ENCODE measurements around the gene MRPS27. TPM values are rescaled to one million over a fixed set of nuclear protein-coding genes. Genes with fewer than 3 reads are reported as not detected.

MRPS27 gene
- polyA plus RNA-seq, 1 donor from 2014 or later: 35.5 TPM

GRCh38 chr5:72244862-72245371 lies 75.1 kb downstream of the MRPS27 start:
- no peak overlapping the region for H3K27ac Mint-ChIP-seq
- no peak overlapping the region for H3K4me3 Mint-ChIP-seq
- H3K27me3 Mint-ChIP-seq: no peaks in the 10 kb centered on the region
- H3K4me1 Mint-ChIP-seq: peaks cover 0 to 7% (median 2%) of the 10 kb centered on the region in 3 donors
- no peaks in the 10 kb centered on the region for H3K9me3 Mint-ChIP-seq
- peaks cover 4% of the 10 kb centered on the region for H3K36me3 Mint-ChIP-seq

DNA sequence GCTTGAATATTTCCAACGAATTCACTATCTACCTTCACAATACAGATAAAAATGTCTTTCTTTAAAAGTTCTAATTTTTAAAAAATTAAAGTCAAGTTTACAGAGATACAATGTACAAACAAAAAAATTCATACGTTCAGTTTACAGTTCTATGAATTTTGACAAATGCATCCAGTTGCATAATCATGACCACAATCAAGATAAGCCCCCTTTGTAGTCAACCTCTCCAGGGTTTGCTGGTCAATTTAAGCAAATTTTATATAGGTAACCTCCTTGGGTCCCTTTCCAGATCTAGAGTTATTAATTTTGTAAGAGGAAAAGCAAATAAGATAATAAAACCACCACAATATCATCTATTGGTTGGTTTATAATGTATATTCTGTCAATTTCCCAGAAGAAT lies 76.3 kb downstream of the MRPS27 start:
- Mint-ChIP-seq H3K27me3 (no peaks in the 10 kb centered on the region), H3K4me1 (peaks cover 0 to 7% (median 2%) of the 10 kb centered on the region in 3 donors), H3K36me3 (peaks cover 4% of the 10 kb centered on the region), H3K9me3 (no peaks in the 10 kb centered on the region), H3K27ac (no peak overlapping the region), H3K4me3 (no peak overlapping the region)

DNA sequence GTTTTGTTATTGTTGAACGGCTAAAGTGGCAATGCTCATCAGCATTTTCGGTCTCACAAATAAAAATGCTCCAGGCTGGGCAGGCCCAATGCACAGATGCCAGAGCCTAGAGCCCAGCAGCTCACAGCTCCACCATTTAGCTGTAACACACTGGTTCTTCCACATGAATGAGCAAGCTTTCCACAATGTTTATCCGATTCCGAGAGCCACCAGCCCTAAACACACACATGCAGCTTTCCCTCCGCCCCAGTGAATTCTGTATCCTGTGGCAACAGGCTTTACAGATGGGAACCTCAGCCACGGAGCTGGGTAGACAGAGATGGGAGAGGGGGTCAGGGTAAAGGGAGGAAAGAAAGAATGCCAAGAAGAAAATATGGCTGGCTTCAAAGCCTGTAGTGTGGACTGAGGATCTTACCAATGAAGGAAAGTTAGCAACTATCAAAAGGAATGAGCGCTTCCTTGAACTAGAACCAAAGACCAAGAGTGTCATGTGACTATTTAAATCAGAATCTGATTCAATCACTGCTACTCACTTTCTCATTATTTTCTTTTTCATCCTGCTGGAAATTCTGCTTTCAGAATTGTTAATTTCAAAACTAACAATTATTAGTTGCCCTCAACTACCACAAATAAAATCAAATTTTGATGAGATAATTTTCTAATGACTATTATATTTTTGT lies 77.1 kb downstream of the MRPS27 start:
- H3K4me3 Mint-ChIP-seq: no peak overlapping the region
- H3K9me3 Mint-ChIP-seq: no peaks in the 10 kb centered on the region
- H3K27me3 Mint-ChIP-seq: no peaks in the 10 kb centered on the region
- H3K27ac Mint-ChIP-seq: no peak overlapping the region
- peaks cover 4% of the 10 kb centered on the region for H3K36me3 Mint-ChIP-seq
- H3K4me1 Mint-ChIP-seq: peaks cover 0 to 7% (median 2%) of the 10 kb centered on the region in 3 donors

DNA sequence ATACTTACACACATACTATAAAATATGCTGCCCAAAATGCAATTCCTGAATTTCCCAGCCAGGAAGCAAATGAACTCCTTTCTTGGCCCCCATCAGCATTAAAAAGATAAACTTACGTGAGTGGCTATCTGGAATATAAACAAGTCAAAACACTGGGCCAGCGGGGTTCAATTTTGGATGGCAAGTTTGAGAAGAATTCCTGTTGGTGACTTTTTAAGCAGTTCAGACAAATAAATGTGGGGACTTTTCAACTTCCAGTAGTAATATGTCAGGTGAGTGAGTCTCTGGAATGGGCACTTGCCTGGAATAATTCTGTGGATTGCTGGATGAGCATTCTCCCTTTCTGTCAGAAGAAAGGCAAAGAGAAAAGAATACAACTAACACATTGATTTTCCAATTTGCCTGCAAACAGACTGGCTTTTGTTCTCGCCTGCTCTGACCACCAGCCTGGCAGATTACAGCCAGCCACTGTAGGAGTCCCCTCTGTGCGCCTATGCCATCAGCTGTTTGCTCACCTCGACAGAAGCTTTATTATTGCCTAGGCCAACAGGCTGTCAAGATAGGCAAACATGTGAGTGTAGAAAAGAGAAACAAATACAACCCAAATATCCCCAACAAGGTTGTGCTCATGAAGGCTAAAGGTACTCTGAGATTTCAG lies 78.6 kb downstream of the MRPS27 start:
- Mint-ChIP-seq H3K9me3 (no peaks in the 10 kb centered on the region), H3K4me1 (peaks cover 4 to 7% (median 5%) of the 10 kb centered on the region in 3 donors), H3K36me3 (peaks cover 5% of the 10 kb centered on the region), H3K4me3 (no peak overlapping the region), H3K27me3 (no peaks in the 10 kb centered on the region), H3K27ac (no peak overlapping the region)

DNA sequence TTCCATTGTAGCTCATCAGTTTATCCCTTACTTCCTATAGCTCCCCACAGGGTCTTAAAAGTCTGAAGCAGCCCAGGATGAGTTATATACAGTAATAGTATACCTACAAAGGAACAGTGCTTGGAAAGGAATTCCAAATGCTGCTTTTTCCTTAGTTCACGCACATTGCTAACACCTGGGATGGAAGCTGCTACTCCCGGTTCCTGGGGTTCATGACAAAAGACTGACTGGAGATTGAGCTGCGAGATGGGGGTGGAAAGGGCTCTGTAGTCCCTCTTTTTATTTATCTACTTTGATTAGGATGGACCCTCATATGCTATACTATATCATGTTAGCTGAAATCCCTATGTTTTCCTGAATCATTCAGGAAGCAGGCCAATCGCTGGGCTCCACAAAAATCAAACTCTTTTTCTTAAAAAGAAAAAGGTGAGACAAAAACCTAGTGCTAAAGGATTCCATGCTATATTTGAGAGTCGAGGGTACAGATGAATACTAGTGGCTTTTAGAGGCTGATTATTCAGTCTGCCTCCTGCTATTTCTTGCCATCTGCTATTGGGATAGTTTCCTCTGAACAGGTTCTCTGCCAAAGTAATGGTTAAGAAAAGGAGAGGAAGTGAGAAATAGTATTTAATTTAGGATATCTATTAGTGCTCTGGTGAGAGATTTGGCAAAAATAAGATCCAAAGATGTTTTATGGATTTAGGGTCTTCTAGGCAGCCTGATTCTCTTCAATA lies 81.2 kb downstream of the MRPS27 start:
- H3K4me3 Mint-ChIP-seq: no peak overlapping the region
- peaks cover 2 to 10% (median 5%) of the 10 kb centered on the region in 3 donors for H3K4me1 Mint-ChIP-seq
- peak overlapping the region in 1 of 3 donors; percentile 58 for H3K27ac Mint-ChIP-seq
- H3K36me3 Mint-ChIP-seq: peaks cover 3% of the 10 kb centered on the region
- no peaks in the 10 kb centered on the region for H3K27me3 Mint-ChIP-seq
- no peaks in the 10 kb centered on the region for H3K9me3 Mint-ChIP-seq

DNA sequence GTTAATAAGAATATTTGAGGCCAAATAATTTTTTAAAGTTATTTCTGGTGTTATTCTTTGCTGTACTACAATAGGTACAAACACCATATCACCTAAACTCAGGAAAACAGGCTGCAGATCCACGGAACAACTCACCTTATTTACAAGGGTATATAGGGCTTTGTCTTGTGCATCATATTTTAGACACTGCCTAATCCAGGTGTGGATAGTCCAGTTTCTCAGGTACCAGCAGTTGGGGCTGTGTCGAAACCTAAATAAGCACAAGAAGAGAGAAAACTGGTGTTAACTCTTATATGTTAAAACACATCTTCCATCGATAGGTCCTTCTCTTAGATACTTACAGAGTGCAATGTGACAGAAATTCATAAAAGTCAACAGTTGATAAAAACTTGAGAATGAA lies 82.2 kb downstream of the MRPS27 start:
- H3K27ac Mint-ChIP-seq: no peak overlapping the region
- no peak overlapping the region for H3K4me3 Mint-ChIP-seq
- no peaks in the 10 kb centered on the region for H3K9me3 Mint-ChIP-seq
- H3K4me1 Mint-ChIP-seq: peaks cover 2 to 13% (median 8%) of the 10 kb centered on the region in 3 donors
- no peaks in the 10 kb centered on the region for H3K27me3 Mint-ChIP-seq
- peaks cover 3% of the 10 kb centered on the region for H3K36me3 Mint-ChIP-seq

GRCh38 chr5:72237415-72237814 lies 82.6 kb downstream of the MRPS27 start:
- peaks cover 3% of the 10 kb centered on the region for H3K36me3 Mint-ChIP-seq
- H3K4me3 Mint-ChIP-seq: no peak overlapping the region

DNA sequence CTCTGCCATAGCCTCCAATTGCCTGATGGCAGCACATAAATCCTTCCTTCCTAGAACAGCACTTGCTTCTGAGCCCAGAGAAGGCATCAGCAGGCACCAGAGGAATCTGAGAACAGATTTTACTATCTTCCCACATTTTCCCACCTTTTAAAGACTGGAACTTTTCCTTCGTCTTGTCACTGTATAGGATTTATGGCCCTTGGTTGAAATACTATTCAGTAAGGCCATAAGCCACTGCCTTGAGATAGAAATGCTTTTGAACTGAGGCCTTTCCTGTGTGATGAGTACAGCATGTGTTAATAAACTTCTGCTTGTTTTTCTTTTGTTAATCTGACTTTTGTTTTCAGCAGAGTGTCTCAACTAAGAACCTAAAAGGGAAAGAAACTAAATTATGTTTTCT lies 84.3 kb downstream of the MRPS27 start:
- Mint-ChIP-seq H3K27me3 (no peaks in the 10 kb centered on the region), H3K4me3 (no peak overlapping the region), H3K36me3 (peaks cover 8% of the 10 kb centered on the region), H3K4me1 (peaks cover 0 to 21% (median 16%) of the 10 kb centered on the region in 3 donors), H3K27ac (no peak overlapping the region), H3K9me3 (no peaks in the 10 kb centered on the region)

More at GRCh38 chr5:72237415-72237814, 82.6 kb downstream of the MRPS27 start:
- no peaks in the 10 kb centered on the region for H3K9me3 Mint-ChIP-seq
- peaks cover 2 to 18% (median 12%) of the 10 kb centered on the region in 3 donors for H3K4me1 Mint-ChIP-seq
- H3K27me3 Mint-ChIP-seq: no peaks in the 10 kb centered on the region
- no peak overlapping the region for H3K27ac Mint-ChIP-seq

DNA sequence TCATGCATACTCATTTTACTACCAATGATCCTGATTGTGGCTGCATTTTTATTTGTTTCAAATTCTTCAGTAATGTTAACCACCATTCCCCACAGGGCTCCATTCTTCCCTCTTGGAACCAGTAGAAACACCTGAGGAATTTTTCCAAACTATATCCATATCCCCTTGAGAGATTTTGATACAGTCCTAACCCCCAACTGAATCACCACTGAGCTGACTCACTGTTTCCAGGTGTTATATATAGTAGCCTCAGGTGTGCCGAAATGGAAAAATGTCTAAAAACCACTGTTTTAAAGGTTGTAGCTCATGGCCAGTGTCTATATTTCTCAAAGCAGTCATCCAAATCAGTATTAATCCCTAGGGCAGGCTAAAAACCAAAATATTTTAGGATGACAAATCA lies 85.2 kb downstream of the MRPS27 start:
- no peaks in the 10 kb centered on the region for H3K9me3 Mint-ChIP-seq
- peaks cover 8% of the 10 kb centered on the region for H3K36me3 Mint-ChIP-seq

DNA sequence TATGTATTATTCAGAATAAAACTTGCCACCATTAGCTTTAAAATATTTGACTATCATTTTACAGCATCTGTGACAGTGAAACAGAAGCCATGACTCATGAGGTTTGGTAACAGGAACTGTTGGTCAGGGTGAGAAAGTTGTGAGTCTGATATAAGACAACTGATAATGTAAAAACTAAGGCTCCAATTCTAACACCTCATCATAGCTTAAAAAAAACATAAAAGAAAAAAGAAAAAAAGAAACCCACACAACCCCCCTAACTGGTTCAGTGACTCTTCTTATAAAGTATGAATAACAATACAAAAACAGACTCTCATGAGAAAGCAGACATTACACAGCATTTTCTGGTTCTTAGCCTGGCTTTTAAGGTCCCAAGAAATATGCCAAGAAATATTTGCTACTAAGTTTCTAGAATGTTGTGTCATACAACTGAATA lies 85.8 kb downstream of the MRPS27 start:
- Mint-ChIP-seq H3K4me3 (no peak overlapping the region), H3K36me3 (peaks cover 10% of the 10 kb centered on the region), H3K27ac (no peak overlapping the region), H3K4me1 (peaks cover 0 to 21% (median 16%) of the 10 kb centered on the region in 3 donors), H3K27me3 (no peaks in the 10 kb centered on the region), H3K9me3 (no peaks in the 10 kb centered on the region)

More for the DNA sequence above, 85.2 kb downstream of the MRPS27 start:
- H3K27ac Mint-ChIP-seq: no peak overlapping the region
- peaks cover 0 to 21% (median 16%) of the 10 kb centered on the region in 3 donors for H3K4me1 Mint-ChIP-seq
- H3K4me3 Mint-ChIP-seq: no peak overlapping the region
- H3K27me3 Mint-ChIP-seq: no peaks in the 10 kb centered on the region

DNA sequence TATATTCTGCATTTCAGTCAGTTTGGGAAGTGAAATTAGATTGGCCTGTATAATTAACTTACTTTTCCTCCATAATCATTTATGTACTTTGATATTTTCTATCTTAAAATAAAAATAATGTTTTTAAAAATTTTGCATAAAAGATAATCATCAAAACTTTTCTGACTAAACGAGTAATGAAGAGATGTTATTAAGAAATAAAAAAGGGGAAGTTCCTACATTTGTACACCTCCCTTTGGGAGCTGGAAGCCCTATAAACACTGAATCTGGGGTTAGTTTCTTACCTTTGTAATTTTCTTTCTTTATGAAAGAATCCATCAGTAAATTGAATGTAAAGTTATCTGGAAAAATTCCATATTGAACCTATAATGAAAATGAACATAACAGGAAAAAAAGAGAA lies 86.2 kb downstream of the MRPS27 start:
- Mint-ChIP-seq H3K4me1 (peaks cover 0 to 21% (median 16%) of the 10 kb centered on the region in 3 donors), H3K36me3 (peaks cover 10% of the 10 kb centered on the region), H3K9me3 (no peaks in the 10 kb centered on the region), H3K27me3 (no peaks in the 10 kb centered on the region), H3K27ac (no peak overlapping the region), H3K4me3 (no peak overlapping the region)

DNA sequence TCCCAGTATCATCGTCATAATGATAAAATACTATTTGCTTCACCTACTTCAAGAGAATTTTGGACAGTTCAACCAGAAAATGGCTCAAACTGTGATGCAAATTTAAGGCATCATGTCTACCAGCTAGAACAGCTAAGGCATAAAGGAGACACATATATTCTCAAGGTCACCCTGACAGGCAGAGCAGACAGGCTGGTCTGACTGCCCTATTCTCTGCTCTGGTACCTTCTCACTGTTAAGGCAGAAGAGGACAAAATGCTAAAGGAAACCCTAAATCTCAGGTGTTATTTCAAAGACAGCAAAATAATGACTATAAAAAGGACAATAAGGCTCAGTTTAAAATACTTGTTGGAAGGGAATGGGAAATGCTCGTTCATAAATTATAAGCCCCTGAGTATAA lies 87.2 kb downstream of the MRPS27 start:
- Mint-ChIP-seq H3K4me3 (no peak overlapping the region), H3K27ac (no peak overlapping the region), H3K4me1 (peaks cover 0 to 21% (median 16%) of the 10 kb centered on the region in 3 donors)

DNA sequence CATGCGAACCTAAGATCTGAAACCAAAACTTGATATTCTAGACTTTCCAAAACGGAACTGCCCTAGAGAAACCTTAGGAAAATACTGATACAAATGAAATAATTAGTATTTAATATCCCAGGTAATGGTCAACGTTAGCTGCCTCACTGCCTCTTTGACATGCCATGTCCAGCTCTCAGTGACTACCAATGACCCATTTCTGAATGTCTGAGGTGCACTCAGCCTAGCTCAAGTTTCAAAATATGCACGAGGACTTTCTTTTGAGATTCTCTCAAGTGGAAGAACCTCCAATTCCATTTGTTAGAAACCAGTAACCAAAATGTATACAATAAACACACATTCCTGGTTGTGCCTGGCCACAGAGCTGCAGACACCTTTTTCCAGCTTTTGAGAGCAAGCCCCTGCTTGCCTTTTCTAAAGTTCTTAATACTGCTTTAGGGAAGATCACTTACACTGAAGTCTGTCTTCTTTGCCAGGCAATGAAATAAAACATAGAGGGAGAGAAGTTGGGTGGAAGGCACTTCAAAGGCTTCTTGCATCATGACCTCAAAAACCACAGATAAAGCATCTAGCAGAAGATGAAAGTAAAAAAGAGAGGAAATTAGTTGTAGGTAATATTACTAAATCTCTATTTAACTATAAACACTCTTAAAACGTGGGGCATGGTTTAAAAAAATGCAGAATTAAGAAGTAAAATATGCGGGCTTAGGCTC lies 87.9 kb downstream of the MRPS27 start:
- Mint-ChIP-seq H3K36me3 (peaks cover 10% of the 10 kb centered on the region), H3K4me3 (no peak overlapping the region), H3K27ac (no peak overlapping the region), H3K27me3 (no peaks in the 10 kb centered on the region), H3K4me1 (peaks cover 0 to 21% (median 16%) of the 10 kb centered on the region in 3 donors), H3K9me3 (no peaks in the 10 kb centered on the region)

More for the DNA sequence above, 87.2 kb downstream of the MRPS27 start:
- H3K9me3 Mint-ChIP-seq: no peaks in the 10 kb centered on the region
- H3K27me3 Mint-ChIP-seq: no peaks in the 10 kb centered on the region
- peaks cover 10% of the 10 kb centered on the region for H3K36me3 Mint-ChIP-seq

GRCh38 chr5:72228960-72229359 lies 91.1 kb downstream of the MRPS27 start:
- H3K4me1 Mint-ChIP-seq: peaks cover 0 to 11% (median 10%) of the 10 kb centered on the region in 3 donors
- H3K27me3 Mint-ChIP-seq: no peaks in the 10 kb centered on the region
- H3K27ac Mint-ChIP-seq: no peak overlapping the region
- H3K36me3 Mint-ChIP-seq: peaks cover 7% of the 10 kb centered on the region
- H3K4me3 Mint-ChIP-seq: no peak overlapping the region
- no peaks in the 10 kb centered on the region for H3K9me3 Mint-ChIP-seq
